WTC11 (cell line): Measurements from ENCODE around the gene KLHL29. TPM values are rescaled to one million over a fixed set of nuclear protein-coding genes. Genes with fewer than 3 reads are reported as not detected.

Experiments
- ATAC-seq: fragments of 200-7000 bp; cut with Tn5 transposase; 2 replicates; pipeline ENCODE4 v1.10.0; 2021; ENCODE audit warnings: mild to moderate bottlenecking, moderate library complexity
- CTCF ChIA-PET: fragments of 300-600 bp; sonication (Branson Sonifier 250); formaldehyde crosslinking; loops from one replicate; lab custom pipeline; 2021; ENCODE audit warnings: antibody characterized with exemption; lab: Charles Lee
- POLR2A ChIA-PET: fragments of 350-600 bp; sonication (Branson Sonifier 250); formaldehyde crosslinking; loops from one replicate; lab custom pipeline; 2021; ENCODE audit warnings: antibody characterized with exemption; lab: Charles Lee
- DNase-seq: peaks from one replicate; pipeline ENCODE4 v3.0.0; 2021; ENCODE audit warnings: low spot score
- H3K27ac Mint-ChIP-seq: 2 replicates; pipeline ENCODE4 v1.8.0; 2021; ENCODE audit warnings: mixed read lengths
- H3K27me3 Mint-ChIP-seq: 2 replicates; pipeline ENCODE4 v1.8.0; 2021; ENCODE audit warnings: low read depth, mild to moderate bottlenecking, moderate library complexity, mixed read lengths
- H3K36me3 Mint-ChIP-seq: 2 replicates; pipeline ENCODE4 v1.8.0; 2021; ENCODE audit warnings: mixed read lengths
- H3K4me1 Mint-ChIP-seq: 2 replicates; pipeline ENCODE4 v1.8.0; 2022; ENCODE audit warnings: mixed read lengths
- H3K4me3 Mint-ChIP-seq: 2 replicates; pipeline ENCODE4 v1.8.0; 2021; ENCODE audit warnings: mild to moderate bottlenecking, moderate library complexity, mixed read lengths
- H3K9me3 Mint-ChIP-seq: 2 replicates; pipeline ENCODE4 v1.8.0; 2021; ENCODE audit warnings: mixed read lengths
- ATF1 ChIP-seq: sonication (generic); formaldehyde crosslinking; IDR thresholded peaks from 2 replicates; pipeline ENCODE4 v1.8.1; 2023; ENCODE audit warnings: mild to moderate bottlenecking, moderate library complexity, missing genetic modification reagents
- CBFB ChIP-seq: sonication (generic); formaldehyde crosslinking; IDR thresholded peaks from 2 replicates; pipeline ENCODE4 v1.8.1; 2022; ENCODE audit warnings: mild to moderate bottlenecking, low read depth, missing genetic modification reagents
- CDX4 ChIP-seq: fragments of 250-450 bp; sonication (Bioruptor Pico); IDR thresholded peaks from 2 replicates; pipeline ENCODE4 v1.9.0; 2021; ENCODE audit warnings: moderate library complexity, mild to moderate bottlenecking, inconsistent platforms, borderline replicate concordance
- E2F5 ChIP-seq: sonication (generic); formaldehyde crosslinking; IDR thresholded peaks from 2 replicates; pipeline ENCODE4 v1.8.1; 2022; ENCODE audit warnings: mild to moderate bottlenecking, moderate library complexity, missing genetic modification reagents
- GRHL2 ChIP-seq: fragments of 250-450 bp; sonication (Bioruptor Pico); IDR thresholded peaks from 2 replicates; pipeline ENCODE4 v1.8.0; 2022; ENCODE audit warnings: mild to moderate bottlenecking, moderate library complexity; ENCODE audit not compliant: insufficient replicate concordance, severe bottlenecking
- IRF2 ChIP-seq: sonication (generic); formaldehyde crosslinking; IDR thresholded peaks from 2 replicates; pipeline ENCODE4 v1.8.0; 2022; ENCODE audit warnings: low read depth, missing genetic modification reagents, borderline replicate concordance
- JAZF1 ChIP-seq: fragments of 250-450 bp; sonication (Bioruptor Pico); IDR thresholded peaks from 2 replicates; pipeline ENCODE4 v1.9.0; 2021; ENCODE audit warnings: moderate library complexity, mild to moderate bottlenecking, inconsistent platforms
- NR3C1 ChIP-seq: sonication (generic); formaldehyde crosslinking; conservative IDR thresholded peaks from 2 replicates; pipeline ENCODE4 v1.8.1; 2023; ENCODE audit warnings: low read depth, mild to moderate bottlenecking, missing genetic modification reagents
- RELA ChIP-seq: sonication (generic); formaldehyde crosslinking; IDR thresholded peaks from 2 replicates; pipeline ENCODE4 v1.8.1; 2022; ENCODE audit warnings: missing genetic modification reagents, mild to moderate bottlenecking, borderline replicate concordance
- ZNF138 ChIP-seq: sonication (generic); formaldehyde crosslinking; conservative IDR thresholded peaks from 2 replicates; pipeline ENCODE4 v1.8.1; 2022; ENCODE audit warnings: mild to moderate bottlenecking, moderate library complexity, missing genetic modification reagents
- ZNF317 ChIP-seq: sonication (generic); formaldehyde crosslinking; IDR thresholded peaks from 2 replicates; pipeline ENCODE4 v1.8.1; 2023; ENCODE audit warnings: low read depth, mild to moderate bottlenecking, moderate library complexity, missing genetic modification reagents, borderline replicate concordance
- ZNF671 ChIP-seq: fragments of 250-450 bp; sonication (Bioruptor Pico); IDR thresholded peaks from 2 replicates; pipeline ENCODE4 v1.8.0; 2021; ENCODE audit warnings: mild to moderate bottlenecking
- total RNA-seq: library from RNA; stranded (reverse); gene quantifications from 3 replicates; pipeline ENCODE4 v1.2.3, GENCODE V29; 2021
- TF ChIP-seq, protein P1 (sequence below): fragments of 250-450 bp; sonication (Bioruptor Pico); IDR thresholded peaks from 2 replicates; pipeline ENCODE4 v1.9.0; 2021; ENCODE audit warnings: mild to moderate bottlenecking, borderline replicate concordance

Gene KLHL29
- total RNA-seq, 1 experiment from 2014 or later: 7.1 TPM

DNA sequence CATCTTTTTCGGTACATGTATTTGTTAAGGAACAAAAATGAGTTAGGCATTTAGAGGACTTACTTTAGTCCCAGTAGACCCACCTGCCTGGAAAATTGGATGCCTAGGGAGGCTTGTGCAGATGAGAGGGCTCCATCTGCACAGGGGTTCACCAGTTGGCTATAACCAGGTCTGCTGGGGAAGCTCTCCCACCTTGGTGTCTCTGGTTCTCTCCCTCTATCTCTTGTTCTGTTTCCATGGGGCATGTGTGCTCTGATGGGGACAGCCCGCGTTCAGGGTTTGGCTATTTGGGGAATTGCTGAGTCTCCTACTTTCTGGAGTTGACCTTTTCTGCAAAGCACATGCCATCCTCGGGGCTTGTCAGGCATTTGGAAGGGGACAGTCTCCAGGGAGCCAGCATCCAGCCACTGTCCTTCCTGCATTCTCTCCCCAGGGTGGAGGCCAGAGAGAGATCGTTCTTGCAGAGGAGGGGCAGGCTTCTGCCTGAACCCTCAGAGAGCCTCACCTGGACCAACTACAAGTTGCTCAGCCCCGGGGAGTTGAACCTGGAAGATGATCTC, 157.3 kb downstream of the KLHL29 start (continued):
- TF ChIP-seq RELA (CRISPR knock-in tag): no peak

GRCh38 chr2:23543302-23543701, 158.3 kb downstream of the KLHL29 start:
- ATAC-seq: no peak
- Mint-ChIP-seq H3K27ac (peak overlapping the region; percentile 23; the same call in 1 of the 2 replicates), H3K27me3 (no peaks in the 10 kb centered on the region), H3K4me3 (no peak overlapping the region), H3K36me3 (no peaks in the 10 kb centered on the region), H3K4me1 (peaks cover 8% of the 10 kb centered on the region; the same call in 1 of the 2 replicates), H3K9me3 (no peaks in the 10 kb centered on the region)
- ChIA-PET CTCF (no interaction called here), POLR2A (no interaction called here)
- DNase-seq: no peak
- no peak for TF ChIP-seq JAZF1

- TF ChIP-seq, protein P1, sequence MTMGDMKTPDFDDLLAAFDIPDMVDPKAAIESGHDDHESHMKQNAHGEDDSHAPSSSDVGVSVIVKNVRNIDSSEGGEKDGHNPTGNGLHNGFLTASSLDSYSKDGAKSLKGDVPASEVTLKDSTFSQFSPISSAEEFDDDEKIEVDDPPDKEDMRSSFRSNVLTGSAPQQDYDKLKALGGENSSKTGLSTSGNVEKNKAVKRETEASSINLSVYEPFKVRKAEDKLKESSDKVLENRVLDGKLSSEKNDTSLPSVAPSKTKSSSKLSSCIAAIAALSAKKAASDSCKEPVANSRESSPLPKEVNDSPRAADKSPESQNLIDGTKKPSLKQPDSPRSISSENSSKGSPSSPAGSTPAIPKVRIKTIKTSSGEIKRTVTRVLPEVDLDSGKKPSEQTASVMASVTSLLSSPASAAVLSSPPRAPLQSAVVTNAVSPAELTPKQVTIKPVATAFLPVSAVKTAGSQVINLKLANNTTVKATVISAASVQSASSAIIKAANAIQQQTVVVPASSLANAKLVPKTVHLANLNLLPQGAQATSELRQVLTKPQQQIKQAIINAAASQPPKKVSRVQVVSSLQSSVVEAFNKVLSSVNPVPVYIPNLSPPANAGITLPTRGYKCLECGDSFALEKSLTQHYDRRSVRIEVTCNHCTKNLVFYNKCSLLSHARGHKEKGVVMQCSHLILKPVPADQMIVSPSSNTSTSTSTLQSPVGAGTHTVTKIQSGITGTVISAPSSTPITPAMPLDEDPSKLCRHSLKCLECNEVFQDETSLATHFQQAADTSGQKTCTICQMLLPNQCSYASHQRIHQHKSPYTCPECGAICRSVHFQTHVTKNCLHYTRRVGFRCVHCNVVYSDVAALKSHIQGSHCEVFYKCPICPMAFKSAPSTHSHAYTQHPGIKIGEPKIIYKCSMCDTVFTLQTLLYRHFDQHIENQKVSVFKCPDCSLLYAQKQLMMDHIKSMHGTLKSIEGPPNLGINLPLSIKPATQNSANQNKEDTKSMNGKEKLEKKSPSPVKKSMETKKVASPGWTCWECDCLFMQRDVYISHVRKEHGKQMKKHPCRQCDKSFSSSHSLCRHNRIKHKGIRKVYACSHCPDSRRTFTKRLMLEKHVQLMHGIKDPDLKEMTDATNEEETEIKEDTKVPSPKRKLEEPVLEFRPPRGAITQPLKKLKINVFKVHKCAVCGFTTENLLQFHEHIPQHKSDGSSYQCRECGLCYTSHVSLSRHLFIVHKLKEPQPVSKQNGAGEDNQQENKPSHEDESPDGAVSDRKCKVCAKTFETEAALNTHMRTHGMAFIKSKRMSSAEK (CRISPR knock-in tag): no peak
- TF ChIP-seq NR3C1 (CRISPR knock-in tag) (no peak), ZNF138 (CRISPR knock-in tag) (no peak), ZNF317 (CRISPR knock-in tag) (no peak), E2F5 (no peak)
- H3K36me3 Mint-ChIP-seq: no peaks in the 10 kb centered on the region
- no peak for DNase-seq
- ChIA-PET POLR2A (no interaction called here), CTCF (no interaction called here)
- no peak for ATAC-seq
- H3K9me3 Mint-ChIP-seq: no peaks in the 10 kb centered on the region
- H3K27me3 Mint-ChIP-seq: no peaks in the 10 kb centered on the region
- peaks cover 8% of the 10 kb centered on the region; the same call in 1 of the 2 replicates for H3K4me1 Mint-ChIP-seq
- H3K27ac Mint-ChIP-seq: no peak overlapping the region
- no peak overlapping the region for H3K4me3 Mint-ChIP-seq
Observed at GRCh38 chr2:23543728-23544127, 158.7 kb downstream of the KLHL29 start.

DNA sequence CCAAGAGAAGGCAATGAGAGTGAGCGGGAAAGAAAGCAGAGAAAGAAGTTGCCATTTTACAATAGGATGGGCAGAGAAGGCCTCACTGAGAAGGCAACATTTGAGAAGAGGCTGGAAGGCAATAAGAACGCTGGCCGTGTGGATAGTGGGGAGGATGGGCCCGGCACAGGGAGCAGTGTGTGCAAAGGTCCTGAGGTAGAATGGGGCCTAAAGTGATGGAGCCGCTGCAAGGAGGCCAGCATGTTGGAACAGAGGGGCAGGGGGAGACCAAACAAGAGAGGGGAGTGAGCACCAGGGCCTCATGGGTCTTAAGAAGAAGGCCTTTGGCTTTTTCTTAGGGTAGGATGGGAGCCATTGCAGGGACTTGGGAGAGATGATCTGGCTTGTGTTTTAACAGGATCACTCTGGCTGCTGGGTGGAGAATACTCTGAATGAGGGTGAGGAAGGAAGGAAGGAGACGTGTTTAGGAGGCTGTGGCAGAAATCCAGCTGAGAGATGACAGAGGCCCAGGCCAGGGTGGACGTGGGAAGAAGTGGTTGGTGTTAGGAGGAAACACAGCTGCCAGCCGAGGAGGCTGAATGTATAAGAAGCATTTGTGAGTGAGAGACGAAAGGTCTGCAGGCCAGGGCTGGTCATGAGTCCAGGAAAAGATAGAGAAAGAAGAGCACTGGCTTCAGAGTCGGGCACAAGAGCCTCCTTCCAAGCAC, 159.8 kb downstream of the KLHL29 start:
- Mint-ChIP-seq H3K9me3 (no peaks in the 10 kb centered on the region), H3K36me3 (no peaks in the 10 kb centered on the region), H3K27ac (no peak overlapping the region), H3K27me3 (no peaks in the 10 kb centered on the region), H3K4me3 (no peak overlapping the region), H3K4me1 (peaks cover 12% of the 10 kb centered on the region)
- DNase-seq: no peak
- ChIA-PET POLR2A (no interaction called here), CTCF (no interaction called here)
- no peak for ATAC-seq
- TF ChIP-seq CDX4 (CRISPR knock-in tag) (no peak), IRF2 (no peak), NR3C1 (CRISPR knock-in tag) (no peak)

GRCh38 chr2:23545396-23545795, 160.4 kb downstream of the KLHL29 start:
- CTCF ChIA-PET: no interaction called here
- ATAC-seq (no peak), DNase-seq (no peak)
- no peaks in the 10 kb centered on the region for H3K36me3 Mint-ChIP-seq
- no peaks in the 10 kb centered on the region for H3K27me3 Mint-ChIP-seq
- peaks cover 18% of the 10 kb centered on the region for H3K4me1 Mint-ChIP-seq
- no peak overlapping the region for H3K27ac Mint-ChIP-seq
- POLR2A ChIA-PET: no interaction called here
- H3K4me3 Mint-ChIP-seq: no peak overlapping the region
- no peak for TF ChIP-seq CBFB (CRISPR knock-in tag)
- TF ChIP-seq ZNF317 (CRISPR knock-in tag): no peak
- TF ChIP-seq GRHL2 (CRISPR knock-in tag): no peak
- TF ChIP-seq ATF1 (CRISPR knock-in tag): no peak
- TF ChIP-seq ZNF671 (CRISPR knock-in tag): no peak
- H3K9me3 Mint-ChIP-seq: no peaks in the 10 kb centered on the region
